ENCODE data around the gene FAM219A. TPM values are rescaled to one million over a fixed set of nuclear protein-coding genes. Genes with fewer than 3 reads are reported as not detected.
"Not testable (repeated sequence)": the region's sequence is repeated elsewhere in the genome, so short reads cannot be mapped to it uniquely, and the experiment has no call there.

Gene FAM219A
- total RNA-seq, 2 donors from 2014 or later, result 9.8 to 15.0 TPM

- H3K36me3 Mint-ChIP-seq, result no peaks in the 10 kb centered on the region
- ATAC-seq, result no peak
- H3K9me3 Mint-ChIP-seq, result no peaks in the 10 kb centered on the region
- DNase-seq (ENCODE audit: low spot score in 2 of 2), result peak in 1 of 2 donors; percentile 30
- peak overlapping the region; percentile 77 to 89 for H3K27ac Mint-ChIP-seq
Measured at GRCh38 chr9:34457266-34458012, 931 bp downstream of the FAM219A start.

GRCh38 chr9:34456746-34457145 lies 1.6 kb downstream of the FAM219A start:
- no peaks in the 10 kb centered on the region for H3K36me3 Mint-ChIP-seq
- DNase-seq (ENCODE audit: low spot score in 2 of 2) (no peak), ATAC-seq (no peak)
- H3K9me3 Mint-ChIP-seq, result no peaks in the 10 kb centered on the region
- no peak overlapping the region for H3K27ac Mint-ChIP-seq

- ATAC-seq, result no peak
- Mint-ChIP-seq H3K27ac (no peak overlapping the region), H3K36me3 (no peaks in the 10 kb centered on the region), H3K9me3 (no peaks in the 10 kb centered on the region)
- DNase-seq (ENCODE audit: low spot score in 2 of 2), result no peak
Measured at GRCh38 chr9:34456151-34456550, 2.2 kb downstream of the FAM219A start.

- peak; percentile 26 to 40 for ATAC-seq
- peak in 1 of 2 donors; percentile 26 for DNase-seq (ENCODE audit: low spot score in 2 of 2)
- Mint-ChIP-seq H3K36me3 (no peaks in the 10 kb centered on the region), H3K9me3 (no peaks in the 10 kb centered on the region), H3K27ac (no peak overlapping the region)
Measured at GRCh38 chr9:34454571-34455065, 3.8 kb downstream of the FAM219A start.

- no peaks in the 10 kb centered on the region for H3K36me3 Mint-ChIP-seq
- no peak for DNase-seq (ENCODE audit: low spot score in 2 of 2)
- no peak for ATAC-seq
- H3K27ac Mint-ChIP-seq, result peak overlapping the region in 1 of 2 donors; percentile 2
- no peaks in the 10 kb centered on the region for H3K9me3 Mint-ChIP-seq
Measured at GRCh38 chr9:34452568-34452967, 5.8 kb downstream of the FAM219A start.

- Mint-ChIP-seq H3K36me3 (no peaks in the 10 kb centered on the region), H3K27ac (peak overlapping the region; percentile 2 to 44), H3K9me3 (no peaks in the 10 kb centered on the region)
- DNase-seq (ENCODE audit: low spot score in 2 of 2), result peak; percentile 18 to 69
- ATAC-seq, result peak; percentile 87 to 96
Measured at GRCh38 chr9:34451545-34451944, 6.8 kb downstream of the FAM219A start.

- H3K27ac Mint-ChIP-seq, result peak overlapping the region; percentile 2 to 44
- peak; percentile 2 to 8 for ATAC-seq
Measured at GRCh38 chr9:34451135-34451534, 7.2 kb downstream of the FAM219A start.

GRCh38 chr9:34450644-34451043 lies 7.7 kb downstream of the FAM219A start:
- no peaks in the 10 kb centered on the region for H3K9me3 Mint-ChIP-seq
- no peak for ATAC-seq
- no peaks in the 10 kb centered on the region for H3K36me3 Mint-ChIP-seq
- H3K27ac Mint-ChIP-seq, result no peak overlapping the region
- DNase-seq (ENCODE audit: low spot score in 2 of 2), result no peak

More at GRCh38 chr9:34451135-34451534, 7.2 kb downstream of the FAM219A start:
- Mint-ChIP-seq H3K36me3 (no peaks in the 10 kb centered on the region), H3K9me3 (no peaks in the 10 kb centered on the region)
- DNase-seq (ENCODE audit: low spot score in 2 of 2), result no peak

- ATAC-seq, result no peak
- no peak for DNase-seq (ENCODE audit: low spot score in 2 of 2)
- no peaks in the 10 kb centered on the region for H3K36me3 Mint-ChIP-seq
- H3K9me3 Mint-ChIP-seq, result no peaks in the 10 kb centered on the region
- H3K27ac Mint-ChIP-seq, result no peak overlapping the region
Measured at GRCh38 chr9:34446951-34447350, 11.4 kb downstream of the FAM219A start.

GRCh38 chr9:34446468-34446891 lies 11.9 kb downstream of the FAM219A start:
- ATAC-seq (no peak), DNase-seq (ENCODE audit: low spot score in 2 of 2) (no peak)
- H3K36me3 Mint-ChIP-seq, result no peaks in the 10 kb centered on the region
- H3K9me3 Mint-ChIP-seq, result no peaks in the 10 kb centered on the region
- H3K27ac Mint-ChIP-seq, result no peak overlapping the region

- ATAC-seq (no peak), DNase-seq (ENCODE audit: low spot score in 2 of 2) (no peak)
- H3K36me3 Mint-ChIP-seq, result no peaks in the 10 kb centered on the region
- no peak overlapping the region for H3K27ac Mint-ChIP-seq
- H3K9me3 Mint-ChIP-seq, result no peaks in the 10 kb centered on the region
Measured at GRCh38 chr9:34443976-34444375, 14.4 kb downstream of the FAM219A start.

- H3K9me3 Mint-ChIP-seq, result no peaks in the 10 kb centered on the region
- DNase-seq (ENCODE audit: low spot score in 2 of 2), result no peak
- no peaks in the 10 kb centered on the region for H3K36me3 Mint-ChIP-seq
- no peak for ATAC-seq
- no peak overlapping the region for H3K27ac Mint-ChIP-seq
Measured at GRCh38 chr9:34443533-34443932, 14.8 kb downstream of the FAM219A start.

- ATAC-seq (no peak), DNase-seq (ENCODE audit: low spot score in 2 of 2) (no peak)
- no peaks in the 10 kb centered on the region for H3K36me3 Mint-ChIP-seq
- H3K9me3 Mint-ChIP-seq, result no peaks in the 10 kb centered on the region
- H3K27ac Mint-ChIP-seq, result no peak overlapping the region
Measured at GRCh38 chr9:34442770-34443169, 15.6 kb downstream of the FAM219A start.

- Mint-ChIP-seq H3K27ac (no peak overlapping the region), H3K9me3 (no peaks in the 10 kb centered on the region), H3K36me3 (no peaks in the 10 kb centered on the region)
- no peak for ATAC-seq
- no peak for DNase-seq (ENCODE audit: low spot score in 2 of 2)
Measured at GRCh38 chr9:34440017-34440416, 18.4 kb downstream of the FAM219A start.

- H3K36me3 Mint-ChIP-seq; DNase-seq (ENCODE audit: low spot score in 2 of 2); H3K9me3 Mint-ChIP-seq; H3K27ac Mint-ChIP-seq; ATAC-seq: not testable (repeated sequence)
Measured at GRCh38 chr9:34438465-34438864, 19.9 kb downstream of the FAM219A start.

GRCh38 chr9:34437926-34438307 lies 20.5 kb downstream of the FAM219A start:
- DNase-seq (ENCODE audit: low spot score in 2 of 2); H3K9me3 Mint-ChIP-seq; H3K36me3 Mint-ChIP-seq; ATAC-seq; H3K27ac Mint-ChIP-seq: not testable (repeated sequence)

- H3K9me3 Mint-ChIP-seq, result no peaks in the 10 kb centered on the region
- H3K36me3 Mint-ChIP-seq, result no peaks in the 10 kb centered on the region
- peak; percentile 88 for ATAC-seq
- DNase-seq (ENCODE audit: low spot score in 2 of 2), result peak in 1 of 2 donors; percentile 59
- no peak overlapping the region for H3K27ac Mint-ChIP-seq
Measured at GRCh38 chr9:34437006-34437925, 21.1 kb downstream of the FAM219A start.
